Activated effector memory CD4-positive, alpha-beta T cell treated with anti-CD3 and anti-CD28 coated beads, Interleukin-2, amount 50 U/mL, for 16 hours (primary cell): ENCODE measurements around the gene CNGB1.
"Not testable (repeated sequence)": the region's sequence is repeated elsewhere in the genome, so short reads cannot be mapped to it uniquely, and the experiment has no call there.

Experiments used
- DNase-seq: peaks from one replicate; pipeline ENCODE4 v3.0.0-alpha.2; 2020

The CNGB1 gene

DNA sequence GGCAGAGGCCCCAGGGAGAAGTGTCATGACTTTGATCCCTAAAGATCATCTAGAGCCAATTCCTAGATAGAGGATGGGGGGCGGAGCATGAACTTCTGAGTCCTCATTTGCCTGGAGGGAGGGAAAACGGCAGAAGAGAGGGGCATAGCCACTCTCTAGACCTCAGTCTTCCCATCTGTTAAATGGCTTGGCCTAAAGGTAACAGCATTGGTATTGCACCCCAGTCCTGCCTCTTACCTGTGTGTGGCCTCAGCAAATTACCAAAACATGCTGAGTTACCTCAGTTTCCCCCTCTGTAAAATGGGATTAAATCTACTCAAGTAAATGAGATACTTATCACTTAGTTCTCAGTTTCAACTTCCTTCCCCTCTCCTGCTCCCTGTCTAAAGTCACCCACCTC is 47.5 kb downstream of the CNGB1 start:
- DNase-seq, result no peak

DNA sequence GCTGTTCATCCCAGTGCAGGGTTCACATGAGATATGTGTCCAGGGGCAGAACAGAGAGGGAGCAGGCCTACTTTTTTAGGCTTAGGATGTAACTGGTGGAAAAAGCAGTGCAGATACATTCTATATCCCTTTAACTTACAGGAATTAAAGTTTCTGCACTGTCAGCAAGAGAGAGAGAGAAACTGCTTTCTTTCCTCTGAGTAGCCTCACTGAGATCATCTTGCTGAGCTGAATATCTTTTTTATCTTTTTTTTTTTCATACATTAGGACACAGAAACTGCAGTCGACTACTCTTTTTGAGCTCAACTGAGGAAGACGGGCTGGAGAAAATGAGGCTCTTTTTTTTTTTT is 50.1 kb downstream of the CNGB1 start:
- DNase-seq, result no peak

DNA sequence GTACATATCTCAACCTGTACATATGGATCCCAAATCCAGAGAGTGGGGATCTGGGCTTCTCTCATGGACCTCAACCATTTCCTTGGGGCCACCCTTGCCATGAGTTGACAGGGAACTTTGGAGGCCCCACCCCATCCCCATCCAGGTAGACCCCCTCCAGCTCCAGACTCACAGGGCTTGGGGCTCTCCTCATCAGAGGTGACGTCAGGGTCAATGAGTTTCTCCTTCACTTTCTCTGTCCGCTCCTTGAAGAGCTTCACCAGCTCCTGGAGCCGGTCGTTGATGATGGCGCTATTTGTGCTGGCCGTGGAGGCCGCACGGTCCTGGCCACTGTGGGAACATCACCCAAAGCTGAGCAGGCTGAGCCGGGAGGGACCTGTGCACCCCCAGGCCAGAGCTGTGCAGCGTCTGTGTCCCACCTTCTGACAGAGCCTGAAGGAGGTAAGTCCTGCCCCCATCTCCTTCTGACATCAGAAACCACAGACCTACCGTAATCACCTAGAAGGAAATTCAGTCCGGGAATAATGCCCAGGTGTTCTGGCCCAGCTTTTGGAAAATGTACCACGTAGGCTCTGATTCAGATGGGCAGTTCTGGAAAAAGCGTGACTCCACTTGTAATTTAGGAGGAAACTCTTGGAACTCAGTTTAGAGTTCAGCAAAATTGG is 50.6 kb downstream of the CNGB1 start:
- DNase-seq, result no peak

GRCh38 chr16:57918994-57919393 is 51.9 kb downstream of the CNGB1 start:
- no peak for DNase-seq

DNA sequence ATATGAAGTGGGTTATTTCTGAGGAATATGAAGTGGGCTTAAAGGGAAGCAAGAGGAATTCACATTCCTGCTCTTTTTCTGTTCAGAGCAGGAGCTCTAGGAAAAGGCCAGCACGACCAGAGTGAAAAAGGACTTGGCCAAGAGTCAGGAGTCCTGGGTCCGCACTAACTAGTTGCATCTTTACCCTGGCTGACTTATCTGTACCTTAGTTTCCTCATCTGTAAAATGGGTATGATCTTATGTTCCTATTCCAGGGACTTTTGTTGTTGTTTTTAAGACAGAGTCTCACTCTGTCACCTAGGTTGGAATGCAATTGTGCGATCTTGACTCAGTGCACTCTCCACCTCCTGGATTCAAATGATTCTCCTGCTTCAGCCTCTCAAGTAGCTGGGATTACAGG is 52.5 kb downstream of the CNGB1 start:
- DNase-seq, result no peak

GRCh38 chr16:57917929-57918328 is 53.0 kb downstream of the CNGB1 start:
- DNase-seq, result not testable (repeated sequence)

GRCh38 chr16:57917489-57917888 is 53.4 kb downstream of the CNGB1 start:
- DNase-seq, result not testable (repeated sequence)

DNA sequence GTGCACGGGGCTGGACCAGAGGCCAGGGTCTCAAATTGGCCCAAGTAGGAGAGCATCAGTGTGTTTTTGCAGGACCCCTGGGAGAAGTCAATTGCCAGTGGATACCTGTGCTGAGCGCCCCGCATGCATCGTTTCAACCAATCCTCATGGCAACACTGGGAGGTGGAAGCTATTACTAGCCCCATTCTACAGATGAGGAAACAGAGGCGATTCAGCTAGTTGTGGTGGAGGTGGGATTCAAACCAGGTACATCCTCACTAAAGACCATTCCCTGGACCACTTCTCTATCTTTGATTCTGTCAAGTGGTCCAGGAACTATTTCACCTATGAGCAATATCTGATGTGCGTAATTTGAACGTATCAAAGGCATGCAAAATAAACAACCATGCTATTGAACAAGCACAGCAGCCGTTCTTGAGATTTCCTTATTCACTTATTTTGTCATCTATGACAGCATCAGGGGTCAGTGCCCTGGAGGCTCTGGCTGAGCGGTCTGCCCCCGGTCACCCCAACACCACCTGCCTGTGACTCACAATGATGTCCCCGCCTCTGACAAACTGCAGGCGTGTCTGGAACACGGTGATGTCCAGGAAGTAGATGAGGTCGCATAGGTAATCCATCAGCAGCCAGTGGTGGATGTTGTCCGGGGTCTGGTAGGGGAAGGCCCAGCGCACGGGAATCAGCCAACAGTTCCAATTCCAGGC is 54.0 kb downstream of the CNGB1 start:
- DNase-seq, result no peak

DNA sequence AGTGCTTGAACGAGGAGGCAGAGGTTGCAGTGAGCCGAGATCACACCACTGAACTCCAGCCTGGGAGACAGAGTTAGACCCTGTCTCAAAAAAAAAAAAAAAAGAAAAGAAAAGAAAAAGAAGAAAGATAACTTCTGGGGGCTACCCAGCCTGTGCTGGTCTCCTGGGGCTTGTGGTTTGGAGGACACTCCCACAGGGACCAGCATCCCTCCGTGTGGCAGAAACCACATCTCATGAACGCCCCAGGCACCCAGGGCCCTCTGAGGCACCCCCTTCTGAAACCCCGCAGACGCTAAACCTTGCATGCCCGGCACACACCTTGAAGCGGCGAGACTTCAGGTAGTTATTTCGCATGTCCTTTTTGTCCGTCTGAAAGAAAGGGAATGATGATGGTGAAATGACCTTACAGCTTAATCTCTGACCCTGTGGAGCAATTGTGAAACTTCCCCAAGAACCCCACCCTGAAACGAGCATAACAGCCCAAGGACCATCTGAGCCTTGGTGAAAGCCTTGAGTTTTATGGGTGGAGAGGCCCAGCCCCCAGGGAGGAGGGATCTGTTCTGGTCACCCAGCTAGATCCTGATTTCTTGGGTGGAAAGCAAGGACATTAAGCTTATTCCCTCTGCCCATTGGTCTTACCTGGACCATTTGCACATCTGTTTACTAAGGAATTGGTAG is 55.0 kb downstream of the CNGB1 start:
- DNase-seq, result no peak

DNA sequence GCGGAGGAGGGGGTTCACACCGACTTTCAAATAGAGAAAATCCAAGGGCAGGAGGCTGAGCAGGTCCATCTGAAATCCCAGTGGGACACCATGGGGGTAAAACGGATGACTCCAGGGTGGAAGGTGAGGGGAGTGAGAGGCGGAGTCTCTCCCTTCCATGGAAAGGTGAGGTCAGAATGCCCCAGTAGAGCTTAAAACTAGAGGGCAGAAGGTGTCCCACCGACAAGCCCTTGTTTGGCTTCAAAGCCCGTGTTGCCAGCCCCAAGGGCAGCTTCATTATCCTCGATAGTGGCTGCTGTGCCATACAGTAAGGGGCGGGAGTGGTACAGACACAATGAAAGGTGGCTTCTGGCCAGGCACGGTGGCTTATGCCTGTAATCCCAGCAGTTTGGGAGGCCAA is 55.7 kb downstream of the CNGB1 start:
- no peak for DNase-seq

DNA sequence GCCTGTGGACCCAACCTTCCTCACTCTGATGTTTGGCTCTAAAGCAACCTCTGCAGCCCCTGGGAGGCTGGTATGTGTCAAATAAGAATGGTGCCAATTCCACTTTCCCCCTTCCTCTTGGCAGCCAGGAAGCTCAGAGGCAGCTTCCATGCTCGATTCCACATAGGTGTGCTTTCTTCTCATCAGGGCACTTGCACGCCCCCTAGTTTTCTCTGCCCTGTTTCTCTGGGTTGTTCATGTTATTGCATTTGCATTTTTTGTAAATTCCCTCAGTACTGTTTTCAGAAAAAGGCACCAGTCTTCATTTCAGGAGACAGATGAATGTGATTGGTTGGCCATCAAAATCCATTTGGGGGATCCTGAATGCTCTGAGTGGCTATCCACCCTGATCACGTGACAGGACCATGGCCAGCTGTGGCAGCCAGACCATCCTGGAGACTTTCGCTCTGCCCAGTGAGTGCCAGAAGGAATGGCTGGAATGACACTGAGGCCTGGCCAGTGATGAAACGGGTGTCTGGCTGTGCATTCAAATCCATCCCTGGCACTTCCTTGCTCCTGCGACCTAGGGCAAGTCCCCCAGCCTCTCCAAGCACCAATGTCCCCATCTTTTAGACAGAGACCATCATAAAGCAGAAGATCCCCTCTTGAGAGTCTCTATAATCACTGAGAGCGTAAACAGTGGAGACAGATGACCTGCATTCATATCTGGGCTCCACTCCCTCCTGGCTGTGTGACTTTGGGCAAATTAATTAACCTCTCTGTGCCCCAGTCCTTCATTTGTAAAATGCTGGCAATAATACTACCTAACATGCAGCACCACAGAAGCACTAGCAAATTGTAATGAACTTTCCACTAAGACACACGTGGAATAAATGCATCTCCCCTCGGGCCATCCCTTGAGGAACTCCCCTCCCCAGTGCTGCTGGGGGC is 56.4 kb downstream of the CNGB1 start:
- DNase-seq, result no peak

GRCh38 chr16:57912529-57913260 is 58.2 kb downstream of the CNGB1 start:
- DNase-seq, result no peak

GRCh38 chr16:57911743-57912142 is 59.2 kb downstream of the CNGB1 start:
- no peak for DNase-seq

DNA sequence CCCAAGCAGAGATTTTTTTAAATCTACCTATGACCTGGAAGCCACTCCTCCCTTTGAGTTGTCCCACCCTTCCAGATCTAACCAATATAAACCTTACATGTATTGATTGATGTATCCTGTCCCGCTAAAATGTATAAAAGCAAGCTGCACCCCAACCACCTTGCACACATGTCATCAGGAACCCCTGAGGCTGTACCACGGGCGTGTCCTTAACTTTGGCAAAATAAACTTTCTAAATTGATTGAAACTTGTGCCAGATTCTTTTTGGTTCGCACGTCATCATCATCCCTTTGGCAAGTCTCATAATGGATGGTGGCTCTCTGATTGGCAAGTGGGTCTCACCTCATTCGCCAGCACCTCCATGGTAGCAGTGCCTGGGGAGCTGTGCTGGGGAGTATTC is 60.2 kb downstream of the CNGB1 start:
- DNase-seq, result no peak

DNA sequence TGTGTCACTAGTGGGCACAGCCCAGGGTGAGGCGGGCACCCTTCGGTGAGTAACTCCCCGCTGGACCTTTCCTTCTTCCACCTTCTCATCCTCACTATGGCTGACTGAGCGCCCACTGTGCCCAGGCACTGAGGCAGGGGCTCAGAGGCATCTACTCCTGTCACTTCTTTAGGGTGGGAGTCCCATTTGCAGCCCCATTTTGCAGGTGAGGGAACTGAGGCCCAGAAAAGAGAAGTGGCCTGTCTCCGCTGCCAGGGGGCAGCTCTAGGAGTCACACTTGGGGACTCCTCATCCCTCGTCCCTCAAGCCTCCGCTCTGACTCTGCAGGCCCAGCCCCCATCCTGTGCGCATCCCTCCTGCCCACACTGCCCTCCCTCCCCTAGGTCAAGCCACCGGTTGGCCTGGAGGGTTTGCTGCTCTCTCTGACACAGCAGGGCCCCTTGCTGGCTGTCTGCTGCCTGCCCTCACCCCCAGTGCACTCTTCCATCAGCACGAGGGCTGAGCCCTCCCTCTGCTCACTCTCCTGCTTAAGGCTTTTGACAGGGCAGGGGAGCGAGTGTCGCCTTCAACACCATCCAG is 62.4 kb downstream of the CNGB1 start:
- no peak for DNase-seq

- no peak for DNase-seq
Observed at GRCh38 chr16:57906382-57907316, 64.3 kb downstream of the CNGB1 start.

DNA sequence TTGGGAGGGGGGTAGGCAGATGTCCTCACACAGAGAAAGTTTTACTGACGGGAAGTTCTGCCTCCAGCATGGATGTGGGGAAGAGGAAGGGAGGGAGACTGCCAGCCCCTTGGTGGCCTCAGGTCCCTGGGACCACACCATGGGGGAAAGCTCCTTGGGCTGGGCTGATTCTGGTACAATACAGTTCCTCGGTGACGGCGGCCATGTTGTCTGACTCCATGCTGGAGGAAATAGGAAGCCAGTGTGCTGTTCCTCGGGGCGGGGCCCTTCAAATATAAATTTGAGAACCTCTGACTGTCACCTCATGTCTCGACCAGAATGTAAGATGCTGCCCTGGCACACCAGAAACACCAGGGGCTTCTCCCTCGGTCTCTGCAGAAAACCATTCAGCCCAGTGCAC is 66.8 kb downstream of the CNGB1 start:
- no peak for DNase-seq

GRCh38 chr16:57903656-57904055 is 67.3 kb downstream of the CNGB1 start:
- DNase-seq, result no peak

DNA sequence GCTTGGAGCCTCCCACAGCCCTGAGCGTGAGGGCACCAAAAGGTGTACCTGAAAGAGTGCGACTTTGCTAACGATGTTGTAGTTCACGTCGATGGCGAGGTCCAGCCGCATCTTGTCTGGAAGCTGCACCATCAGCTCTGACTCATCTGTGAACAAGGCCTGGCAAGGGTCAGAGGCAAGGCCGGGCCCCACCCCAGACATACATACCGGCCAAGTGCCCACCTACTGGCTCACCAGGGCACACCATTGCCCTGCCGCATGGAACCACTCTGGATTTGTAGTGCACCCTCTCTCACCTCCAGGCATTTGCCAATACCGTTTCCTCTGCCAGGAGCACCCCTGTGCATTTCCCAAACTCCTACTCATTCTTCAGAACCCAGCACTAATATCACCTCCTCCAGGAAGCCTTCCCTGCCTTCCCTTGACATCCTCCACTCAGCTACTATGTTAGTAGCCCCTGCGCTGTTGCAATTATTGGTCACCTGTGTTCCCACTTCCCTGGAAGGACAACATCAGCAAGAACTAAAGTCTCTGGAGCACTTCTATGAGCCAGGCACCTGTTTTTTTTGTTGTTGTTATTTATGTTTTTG is 69.4 kb downstream of the CNGB1 start:
- DNase-seq, result no peak

DNA sequence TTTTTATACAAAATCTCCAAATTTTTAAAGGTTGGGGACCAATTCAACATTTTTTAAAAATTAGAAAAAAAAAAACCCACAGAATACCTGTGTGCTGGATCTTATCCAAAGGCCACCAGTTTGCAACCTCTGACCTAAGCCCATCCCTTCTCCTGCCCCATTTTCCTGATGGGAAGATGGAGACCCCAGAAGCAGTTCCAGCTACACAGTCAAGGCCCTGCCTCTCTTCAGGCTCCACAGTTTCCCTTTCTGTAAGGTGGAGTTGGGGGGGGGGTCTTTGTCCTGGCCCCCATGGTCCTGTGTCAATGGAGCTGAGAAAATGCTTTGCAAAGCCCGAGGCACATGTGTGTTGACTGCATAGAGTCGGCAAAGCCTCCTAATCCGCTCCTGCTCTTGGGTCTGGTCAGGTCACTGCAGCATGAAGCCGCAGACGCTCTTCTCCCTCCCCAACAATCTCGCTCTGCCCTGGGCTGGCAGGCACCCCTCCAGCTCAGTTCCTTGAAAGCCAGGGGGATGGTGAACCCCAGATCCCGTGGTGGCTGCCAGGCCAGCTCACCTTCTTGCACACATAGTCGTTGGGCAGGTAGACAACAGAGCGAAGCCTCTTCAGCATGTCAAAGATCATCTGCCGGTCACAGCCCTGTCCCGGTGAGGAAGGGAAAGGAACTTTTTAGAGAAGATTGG is 70.0 kb downstream of the CNGB1 start:
- DNase-seq, result no peak
